AG04449 (cell line): ENCODE results near the gene STAMBP.

ENCODE experiments used
- CTCF ChIA-PET: fragments of 350-600 bp; formaldehyde crosslinking; extraction: SDS; loops from one replicate; lab custom pipeline; 2021; ENCODE audit warnings: antibody characterized with exemption; lab: Yijun Ruan, JAX
- POLR2A ChIA-PET: fragments of 400-600, 350-600 bp; formaldehyde crosslinking; extraction: SDS; loops from one replicate; lab custom pipeline; 2020; ENCODE audit warnings: antibody characterized with exemption, inconsistent platforms; lab: Yijun Ruan, JAX
- DNase-seq: peaks from one replicate; pipeline ENCODE4 v3.0.0-alpha.2; 2010; ENCODE audit warnings: low read depth, low spot score
- H3K4me3 ChIP-seq: 2 replicates; pipeline ENCODE4 v1.5.1; 2011; ENCODE audit warnings: low read depth, mild to moderate bottlenecking, control low read depth, low read length
- CTCF ChIP-seq: IDR thresholded peaks from one replicate; pipeline ENCODE4 v1.5.1; 2011; ENCODE audit warnings: mild to moderate bottlenecking, moderate library complexity, low read length, control low read depth, inconsistent platforms; ENCODE audit not compliant: insufficient read depth; ENCODE audit errors: missing control alignments

STAMBP gene

GRCh38 chr2:73823416-73823815, 5.3 kb upstream of the STAMBP start:
- ChIA-PET CTCF (interaction anchor here (0.8 to 9.5 kb wide), 38 partner anchors 11 to 577 kb away, joined by 3 to 221 read pairs (median 4); partner anchors contain the start of genes BOLA3 and MTHFD2), POLR2A (no interaction called here)
- no peak for TF ChIP-seq CTCF
- no peak overlapping the region for H3K4me3 ChIP-seq
- DNase-seq: no peak

- no peak overlapping the region for H3K4me3 ChIP-seq
- TF ChIP-seq CTCF: peak; percentile 71
- ChIA-PET CTCF (interaction anchor here (0.6 to 9.5 kb wide), 51 partner anchors 9 to 765 kb away, joined by 3 to 221 read pairs (median 4); partner anchors contain the start of genes BOLA3 and MTHFD2), POLR2A (no interaction called here)
- DNase-seq: peak; percentile 70
Measured at GRCh38 chr2:73823916-73824523, 4.7 kb upstream of the STAMBP start.

DNA sequence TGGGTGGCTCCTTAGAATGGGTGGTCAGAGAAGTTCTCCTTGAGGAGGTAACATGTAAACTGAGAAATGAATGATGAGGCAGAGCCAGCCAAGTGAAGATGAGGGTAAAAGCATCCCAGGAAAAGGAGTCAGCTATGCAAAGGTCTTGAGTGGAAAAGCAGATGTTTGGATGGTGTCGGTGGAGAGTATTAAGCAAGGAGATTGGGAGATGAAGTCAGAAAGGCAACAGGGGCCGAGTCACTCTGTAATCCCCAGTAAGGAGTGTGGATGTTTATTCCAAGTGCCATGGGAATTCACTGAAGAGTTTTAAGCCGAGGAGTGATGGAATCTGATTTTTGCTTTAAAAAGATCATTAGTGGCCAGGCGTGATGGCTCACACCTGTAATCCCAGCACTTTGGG, 3.4 kb upstream of the STAMBP start:
- no peak overlapping the region for H3K4me3 ChIP-seq
- no peak for DNase-seq
- CTCF ChIA-PET: interaction anchor here (1.0 to 9.5 kb wide), 12 partner anchors 13 to 510 kb away, joined by 3 to 221 read pairs (median 16); partner anchors contain the start of gene BOLA3
- POLR2A ChIA-PET: no interaction called here
- no peak for TF ChIP-seq CTCF

- H3K4me3 ChIP-seq: no peak overlapping the region
- peak; percentile 24 for TF ChIP-seq CTCF
- ChIA-PET POLR2A (interaction anchor here (1.1 kb wide), 1 partner anchor 324 kb away, joined by 3 read pairs; no protein-coding TSS in a partner anchor), CTCF (interaction anchor here (0.7 to 9.5 kb wide), 21 partner anchors 11 to 564 kb away, joined by 3 to 221 read pairs (median 4); partner anchors contain the start of gene BOLA3)
- no peak for DNase-seq
Measured at GRCh38 chr2:73827018-73827417, 1.7 kb upstream of the STAMBP start.

GRCh38 chr2:73827660-73828388, 937 bp upstream of the STAMBP start:
- peak overlapping the region; percentile 82 for H3K4me3 ChIP-seq
- ChIA-PET CTCF (interaction anchor here (0.7 to 9.5 kb wide), 22 partner anchors 11 to 507 kb away, joined by 3 to 221 read pairs (median 4); partner anchors contain the start of gene BOLA3), POLR2A (interaction anchor here (0.8 to 1.1 kb wide), 4 partner anchors 11 to 369 kb away, joined by 3 to 5 read pairs (median 3); no protein-coding TSS in a partner anchor)
- no peak for TF ChIP-seq CTCF
- no peak for DNase-seq
